HepG2 (cell line): ENCODE results near the gene C2orf49.

Source experiments
- EZH2 ChIP-seq: conservative IDR thresholded peaks from 2 replicates; pipeline ENCODE4 v1.6.1; 2012; ENCODE audit warnings: mild to moderate bottlenecking, low read depth, low read length, moderate library complexity
- JARID2 ChIP-seq: sonication (generic); formaldehyde crosslinking; IDR thresholded peaks from 2 replicates; pipeline ENCODE4 v1.8.1; 2023; ENCODE audit warnings: missing genetic modification reagents, inconsistent platforms; ENCODE audit not compliant: insufficient replicate concordance
- MAF1 ChIP-seq: sonication (generic); formaldehyde crosslinking; IDR thresholded peaks from 2 replicates; pipeline ENCODE4 v1.5.0; 2020; ENCODE audit warnings: missing genetic modification reagents, borderline replicate concordance
- MTA3 ChIP-seq: sonication (generic); formaldehyde crosslinking; IDR thresholded peaks from 2 replicates; pipeline ENCODE4 v1.4.0; 2020; ENCODE audit warnings: missing genetic modification reagents
- POLR2A ChIP-seq, 2 experiments: IDR thresholded peaks; 2 replicates each; pipeline ENCODE4 v1.6.1; 2011; ENCODE audit warnings: low read depth in 2 of 2, low read length in 2 of 2, mild to moderate bottlenecking in 1 of 2, moderate library complexity in 1 of 2; ENCODE audit not compliant: insufficient read depth in 1 of 2
- PRMT3 ChIP-seq: sonication (generic); formaldehyde crosslinking; IDR thresholded peaks from 2 replicates; pipeline ENCODE4 v1.8.1; 2022; ENCODE audit warnings: low read depth, mild to moderate bottlenecking, moderate library complexity, missing genetic modification reagents, borderline replicate concordance
- TCF12 ChIP-seq, 2 experiments: fragments of 450-650 bp in 1 of 2; sonication (generic) in 1 of 2; formaldehyde crosslinking in 1 of 2; IDR thresholded peaks; 2 replicates each; pipeline versions ENCODE4 v1.6.1 to v1.8.0; 2017 to 2022; ENCODE audit warnings: antibody characterized with exemption in 1 of 2, mild to moderate bottlenecking in 1 of 2, missing genetic modification reagents in 1 of 2, moderate library complexity in 1 of 2
- YY1 ChIP-seq: IDR thresholded peaks from 2 replicates; pipeline ENCODE4 v1.6.1; 2011; ENCODE audit warnings: low read length, low read depth, moderate library complexity, mild to moderate bottlenecking; ENCODE audit not compliant: insufficient read depth, insufficient replicate concordance
- ZBTB1 ChIP-seq: sonication (generic); formaldehyde crosslinking; IDR thresholded peaks from 2 replicates; pipeline ENCODE4 v1.4.0; 2020; ENCODE audit warnings: missing genetic modification reagents, borderline replicate concordance
- ZNF292 ChIP-seq: sonication (generic); formaldehyde crosslinking; IDR thresholded peaks from 2 replicates; pipeline ENCODE4 v1.8.1; 2022; ENCODE audit warnings: mild to moderate bottlenecking, low read depth, missing genetic modification reagents, borderline replicate concordance
- TF ChIP-seq, protein P1 (sequence below): sonication (generic); formaldehyde crosslinking; IDR thresholded peaks from 2 replicates; pipeline ENCODE4 v1.5.0; 2020; ENCODE audit warnings: mild to moderate bottlenecking, missing genetic modification reagents, moderate library complexity
- TF ChIP-seq, protein P2 (sequence below): sonication (generic); formaldehyde crosslinking; conservative IDR thresholded peaks from 2 replicates; pipeline ENCODE4 v1.4.0; 2020; ENCODE audit warnings: missing genetic modification reagents

DNA sequence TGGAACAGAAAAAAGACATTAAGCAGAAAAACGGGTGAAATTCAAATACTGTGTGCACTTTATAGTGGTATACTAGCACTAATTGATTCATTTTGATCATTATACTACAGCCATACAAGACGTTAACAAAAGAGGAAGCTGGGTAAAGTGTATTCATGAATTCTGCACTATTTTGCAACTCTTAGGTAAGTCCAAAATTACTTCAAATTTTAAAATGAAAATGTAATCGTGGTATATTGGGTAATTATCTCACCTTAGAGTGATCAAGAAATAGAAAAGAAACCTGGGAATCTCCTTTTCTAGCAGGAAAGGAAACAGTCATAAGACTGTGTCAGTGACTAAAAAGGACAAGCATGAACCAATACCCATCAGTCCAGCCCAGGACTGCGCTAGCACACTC, 13.2 kb upstream of the C2orf49 start:
- no peak for TF ChIP-seq POLR2A (IDR thresholded peaks at IDR 0.05; ENCODE audit: insufficient read depth in 1 of 2, low read depth in 2 of 2, low read length in 2 of 2)
- TF ChIP-seq ZBTB1 (CRISPR knock-in tag), result no peak
- no peak for TF ChIP-seq EZH2
- no peak for TF ChIP-seq TCF12 (IDR thresholded peaks at IDR 0.05)
- no peak for TF ChIP-seq TCF12 (CRISPR knock-in tag; IDR thresholded peaks at IDR 0.05)
- TF ChIP-seq MTA3 (CRISPR knock-in tag), result no peak
- TF ChIP-seq, protein P1, sequence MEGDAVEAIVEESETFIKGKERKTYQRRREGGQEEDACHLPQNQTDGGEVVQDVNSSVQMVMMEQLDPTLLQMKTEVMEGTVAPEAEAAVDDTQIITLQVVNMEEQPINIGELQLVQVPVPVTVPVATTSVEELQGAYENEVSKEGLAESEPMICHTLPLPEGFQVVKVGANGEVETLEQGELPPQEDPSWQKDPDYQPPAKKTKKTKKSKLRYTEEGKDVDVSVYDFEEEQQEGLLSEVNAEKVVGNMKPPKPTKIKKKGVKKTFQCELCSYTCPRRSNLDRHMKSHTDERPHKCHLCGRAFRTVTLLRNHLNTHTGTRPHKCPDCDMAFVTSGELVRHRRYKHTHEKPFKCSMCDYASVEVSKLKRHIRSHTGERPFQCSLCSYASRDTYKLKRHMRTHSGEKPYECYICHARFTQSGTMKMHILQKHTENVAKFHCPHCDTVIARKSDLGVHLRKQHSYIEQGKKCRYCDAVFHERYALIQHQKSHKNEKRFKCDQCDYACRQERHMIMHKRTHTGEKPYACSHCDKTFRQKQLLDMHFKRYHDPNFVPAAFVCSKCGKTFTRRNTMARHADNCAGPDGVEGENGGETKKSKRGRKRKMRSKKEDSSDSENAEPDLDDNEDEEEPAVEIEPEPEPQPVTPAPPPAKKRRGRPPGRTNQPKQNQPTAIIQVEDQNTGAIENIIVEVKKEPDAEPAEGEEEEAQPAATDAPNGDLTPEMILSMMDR, result no peak
- TF ChIP-seq JARID2 (CRISPR knock-in tag), result no peak
- TF ChIP-seq, protein P2, sequence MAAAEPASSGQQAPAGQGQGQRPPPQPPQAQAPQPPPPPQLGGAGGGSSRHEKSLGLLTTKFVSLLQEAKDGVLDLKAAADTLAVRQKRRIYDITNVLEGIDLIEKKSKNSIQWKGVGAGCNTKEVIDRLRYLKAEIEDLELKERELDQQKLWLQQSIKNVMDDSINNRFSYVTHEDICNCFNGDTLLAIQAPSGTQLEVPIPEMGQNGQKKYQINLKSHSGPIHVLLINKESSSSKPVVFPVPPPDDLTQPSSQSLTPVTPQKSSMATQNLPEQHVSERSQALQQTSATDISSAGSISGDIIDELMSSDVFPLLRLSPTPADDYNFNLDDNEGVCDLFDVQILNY (CRISPR knock-in tag), result no peak
- no peak for TF ChIP-seq MAF1
- TF ChIP-seq ZNF292, result no peak
- no peak for TF ChIP-seq PRMT3
- no peak for TF ChIP-seq YY1
